Activated CD4-positive, CD25-positive, alpha-beta regulatory T cell (primary cell): ENCODE measurements around the gene PRR4.

Experiments
- DNase-seq, 4 experiments: peaks; one replicate each; lab custom pipeline; 2025; lab: John Stamatoyannopoulos, UW

PRR4 gene

DNA sequence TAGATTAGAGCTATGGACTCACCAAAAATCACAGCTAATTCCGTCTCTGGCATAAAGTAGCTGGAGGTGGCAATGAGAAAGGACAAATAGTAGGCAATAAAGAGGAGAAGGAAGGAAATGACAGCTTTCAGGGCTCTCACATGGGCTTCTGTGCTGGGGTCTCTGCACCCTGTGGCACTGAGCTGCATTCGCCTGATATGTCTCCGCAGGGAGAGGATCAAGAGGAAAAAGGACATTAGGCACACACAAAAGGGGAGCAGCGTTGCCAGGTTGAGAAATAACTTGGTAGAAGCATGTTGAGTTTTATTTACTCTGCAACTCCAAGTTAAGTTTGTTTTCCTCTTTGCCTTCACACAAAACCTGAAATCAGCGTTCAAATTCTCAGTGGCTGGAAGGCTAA, 47.5 kb downstream of the PRR4 start:
- DNase-seq: no peak
